ENCODE data around the gene APH1A.
"Not testable (repeated sequence)": the region's sequence is repeated elsewhere in the genome, so short reads cannot be mapped to it uniquely, and the experiment has no call there.

Gene APH1A

GRCh38 chr1:150235294-150235851 is 33.4 kb downstream of the APH1A start:
- TF ChIP-seq JUND (IDR thresholded peaks at IDR 0.05; ENCODE audit: low read depth), result no peak
- in situ Hi-C loops (cut with HindIII; ENCODE audit: low pct_unique_long_range_greater_than_20kb, low sequenced_read_pairs), result no loop called here
- peak in 1 of 2 experiments; percentile 51 for DNase-seq (ENCODE audit: low read depth in 1 of 2, low spot score in 1 of 2)

GRCh38 chr1:150234566-150235293 is 34.1 kb downstream of the APH1A start:
- peak; percentile 72 to 77 for DNase-seq (ENCODE audit: low read depth in 1 of 2, low spot score in 1 of 2)
- no peak for TF ChIP-seq JUND (IDR thresholded peaks at IDR 0.05; ENCODE audit: low read depth)
- in situ Hi-C loops (cut with HindIII; ENCODE audit: low pct_unique_long_range_greater_than_20kb, low sequenced_read_pairs), result no loop called here

- DNase-seq (ENCODE audit: low read depth in 1 of 2, low spot score in 1 of 2), result no peak
- in situ Hi-C loops (cut with HindIII; ENCODE audit: low pct_unique_long_range_greater_than_20kb, low sequenced_read_pairs), result no loop called here
- no peak for TF ChIP-seq JUND (IDR thresholded peaks at IDR 0.05; ENCODE audit: low read depth)
Measured at GRCh38 chr1:150234309-150234565, 34.6 kb downstream of the APH1A start.

GRCh38 chr1:150233359-150234308 is 35.2 kb downstream of the APH1A start:
- DNase-seq (ENCODE audit: low read depth in 1 of 2, low spot score in 1 of 2), result peak; percentile 27 to 54
- TF ChIP-seq JUND (IDR thresholded peaks at IDR 0.05; ENCODE audit: low read depth), result no peak
- in situ Hi-C loops (cut with HindIII; ENCODE audit: low pct_unique_long_range_greater_than_20kb, low sequenced_read_pairs), result no loop called here

- in situ Hi-C loops (cut with HindIII; ENCODE audit: low pct_unique_long_range_greater_than_20kb, low sequenced_read_pairs); DNase-seq (ENCODE audit: low read depth in 1 of 2, low spot score in 1 of 2): not testable (repeated sequence)
Measured at GRCh38 chr1:150232921-150233320, 35.9 kb downstream of the APH1A start.

GRCh38 chr1:150228246-150228645 is 40.6 kb downstream of the APH1A start:
- in situ Hi-C loops (cut with HindIII; ENCODE audit: low pct_unique_long_range_greater_than_20kb, low sequenced_read_pairs); DNase-seq (ENCODE audit: low read depth in 1 of 2, low spot score in 1 of 2): not testable (repeated sequence)

GRCh38 chr1:150227228-150227627 is 41.6 kb downstream of the APH1A start:
- no peak for DNase-seq (ENCODE audit: low read depth in 1 of 2, low spot score in 1 of 2)
- TF ChIP-seq JUND (IDR thresholded peaks at IDR 0.05; ENCODE audit: low read depth), result no peak
- in situ Hi-C loops (cut with HindIII; ENCODE audit: low pct_unique_long_range_greater_than_20kb, low sequenced_read_pairs), result no loop called here

GRCh38 chr1:150226486-150226885 is 42.3 kb downstream of the APH1A start:
- DNase-seq (ENCODE audit: low read depth in 1 of 2, low spot score in 1 of 2), result no peak
- in situ Hi-C loops (cut with HindIII; ENCODE audit: low pct_unique_long_range_greater_than_20kb, low sequenced_read_pairs), result no loop called here
- TF ChIP-seq JUND (IDR thresholded peaks at IDR 0.05; ENCODE audit: low read depth), result no peak

GRCh38 chr1:150225546-150225945 is 43.3 kb downstream of the APH1A start:
- TF ChIP-seq JUND (IDR thresholded peaks at IDR 0.05; ENCODE audit: low read depth), result no peak
- in situ Hi-C loops (cut with HindIII; ENCODE audit: low pct_unique_long_range_greater_than_20kb, low sequenced_read_pairs), result no loop called here
- no peak for DNase-seq (ENCODE audit: low read depth in 1 of 2, low spot score in 1 of 2)

GRCh38 chr1:150224983-150225382 is 43.8 kb downstream of the APH1A start:
- in situ Hi-C loops (cut with HindIII; ENCODE audit: low pct_unique_long_range_greater_than_20kb, low sequenced_read_pairs), result no loop called here
- no peak for DNase-seq (ENCODE audit: low read depth in 1 of 2, low spot score in 1 of 2)
- no peak for TF ChIP-seq JUND (IDR thresholded peaks at IDR 0.05; ENCODE audit: low read depth)

- in situ Hi-C loops (cut with HindIII; ENCODE audit: low pct_unique_long_range_greater_than_20kb, low sequenced_read_pairs), result no loop called here
- DNase-seq (ENCODE audit: low read depth in 1 of 2, low spot score in 1 of 2), result peak; percentile 39 to 41
- TF ChIP-seq JUND (IDR thresholded peaks at IDR 0.05; ENCODE audit: low read depth), result no peak
Measured at GRCh38 chr1:150221552-150221951, 47.3 kb downstream of the APH1A start.

GRCh38 chr1:150215855-150216254 is 53.0 kb downstream of the APH1A start:
- DNase-seq (ENCODE audit: low read depth in 1 of 2, low spot score in 1 of 2); in situ Hi-C loops (cut with HindIII; ENCODE audit: low pct_unique_long_range_greater_than_20kb, low sequenced_read_pairs): not testable (repeated sequence)
